Keratinocyte (primary cell): Measurements from ENCODE around the gene ATP8B1.

ENCODE experiments used
- EZH2 ChIP-seq: IDR thresholded peaks from one replicate; pipeline ENCODE4 v1.6.1; 2012; ENCODE audit warnings: inconsistent platforms, mild to moderate bottlenecking, low read length, moderate library complexity
- TF ChIP-seq, protein P1 (sequence below), 3 experiments: IDR thresholded peaks in 1 of 3; conservative IDR thresholded peaks in 1 of 3; optimal IDR thresholded peaks in 1 of 3; 2 replicates in 2 of 3; 3 replicates in 1 of 3; pipeline versions ENCODE3 to v1.5.1; 2011; ENCODE audit warnings: low read length in 3 of 3, mild to moderate bottlenecking in 3 of 3, moderate library complexity in 2 of 3, control low read depth in 1 of 3, inconsistent platforms in 1 of 3; ENCODE audit not compliant: insufficient read depth in 2 of 3; ENCODE audit errors: extremely low read depth in 1 of 3

DNA sequence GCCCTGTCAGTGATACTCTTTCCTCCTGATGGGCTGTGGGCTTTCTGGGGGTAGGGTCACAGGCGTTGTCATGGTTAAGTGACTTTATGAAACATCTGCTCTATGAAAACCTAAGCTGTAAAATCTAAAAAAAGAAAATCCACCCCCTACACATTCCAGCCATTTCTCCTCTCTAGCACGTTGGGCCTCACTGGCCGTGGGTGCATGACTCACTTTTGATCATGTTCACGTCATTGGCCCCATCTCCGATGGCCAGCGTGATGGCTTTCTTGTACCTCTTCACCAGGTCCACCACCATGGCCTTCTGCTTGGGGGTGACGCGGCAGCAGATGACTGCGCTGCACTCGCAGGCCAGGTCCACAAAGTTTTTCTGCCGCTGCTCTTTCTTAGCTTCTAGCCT, 142.2 kb downstream of the ATP8B1 start:
- TF ChIP-seq, protein P1, sequence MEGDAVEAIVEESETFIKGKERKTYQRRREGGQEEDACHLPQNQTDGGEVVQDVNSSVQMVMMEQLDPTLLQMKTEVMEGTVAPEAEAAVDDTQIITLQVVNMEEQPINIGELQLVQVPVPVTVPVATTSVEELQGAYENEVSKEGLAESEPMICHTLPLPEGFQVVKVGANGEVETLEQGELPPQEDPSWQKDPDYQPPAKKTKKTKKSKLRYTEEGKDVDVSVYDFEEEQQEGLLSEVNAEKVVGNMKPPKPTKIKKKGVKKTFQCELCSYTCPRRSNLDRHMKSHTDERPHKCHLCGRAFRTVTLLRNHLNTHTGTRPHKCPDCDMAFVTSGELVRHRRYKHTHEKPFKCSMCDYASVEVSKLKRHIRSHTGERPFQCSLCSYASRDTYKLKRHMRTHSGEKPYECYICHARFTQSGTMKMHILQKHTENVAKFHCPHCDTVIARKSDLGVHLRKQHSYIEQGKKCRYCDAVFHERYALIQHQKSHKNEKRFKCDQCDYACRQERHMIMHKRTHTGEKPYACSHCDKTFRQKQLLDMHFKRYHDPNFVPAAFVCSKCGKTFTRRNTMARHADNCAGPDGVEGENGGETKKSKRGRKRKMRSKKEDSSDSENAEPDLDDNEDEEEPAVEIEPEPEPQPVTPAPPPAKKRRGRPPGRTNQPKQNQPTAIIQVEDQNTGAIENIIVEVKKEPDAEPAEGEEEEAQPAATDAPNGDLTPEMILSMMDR (optimal IDR thresholded peaks at IDR 0.05 in 1 of 3, IDR thresholded peaks at IDR 0.05 in 1 of 3, conservative IDR thresholded peaks at IDR 0.05 in 1 of 3; ENCODE audit: extremely low read depth in 1 of 3, insufficient read depth in 2 of 3, low read length in 3 of 3), result no peak
- no peak for TF ChIP-seq EZH2
